H1 (cell line): ENCODE results near the gene BLOC1S3. TPM values are rescaled to one million over a fixed set of nuclear protein-coding genes. Genes with fewer than 3 reads are reported as not detected.
A peak's percentile ranks its signal among the peaks of the same experiment; 100 is the strongest.

Experiments
- BACH1 ChIP-seq: IDR thresholded peaks from 2 replicates; pipeline ENCODE4 v1.6.1; 2012; ENCODE audit warnings: low read length, improper control_type of control experiment
- BCL11A ChIP-seq, 2 experiments: IDR thresholded peaks; one replicate each; pipeline ENCODE4 v1.6.1; 2011; ENCODE audit warnings: low read depth in 2 of 2, low read length in 2 of 2, mild to moderate bottlenecking in 2 of 2
- CREB1 ChIP-seq: IDR thresholded peaks from 2 replicates; pipeline ENCODE4 v1.6.1; 2012; ENCODE audit warnings: inconsistent platforms
- E2F6 ChIP-seq: IDR thresholded peaks from 2 replicates; pipeline ENCODE4 v1.6.1; 2012; ENCODE audit warnings: inconsistent platforms
- EGR1 ChIP-seq: IDR thresholded peaks from 2 replicates; pipeline ENCODE4 v1.6.1; 2011; ENCODE audit warnings: low read depth, low read length, borderline replicate concordance
- HDAC6 ChIP-seq: IDR thresholded peaks from one replicate; pipeline ENCODE4 v1.7.1; 2012; ENCODE audit warnings: low read depth, mild to moderate bottlenecking, inconsistent platforms, low read length, moderate library complexity
- KDM4A ChIP-seq: IDR thresholded peaks from one replicate; pipeline ENCODE4 v1.7.1; 2012; ENCODE audit warnings: low read depth, mild to moderate bottlenecking, moderate library complexity, low read length, inconsistent platforms; ENCODE audit not compliant: severe bottlenecking
- KDM5A ChIP-seq: fragments of 200-600 bp; IDR thresholded peaks from 2 replicates; pipeline ENCODE4 v1.7.1; 2012; ENCODE audit warnings: mild to moderate bottlenecking, low read length, inconsistent platforms, mixed read lengths
- MAFK ChIP-seq: IDR thresholded peaks from 2 replicates; pipeline ENCODE4 v1.6.1; 2012; ENCODE audit warnings: low read depth, mild to moderate bottlenecking, improper control_type of control experiment, low read length
- MAX ChIP-seq: IDR thresholded peaks from 2 replicates; pipeline ENCODE4 v1.6.1; 2012; ENCODE audit warnings: inconsistent platforms
- NANOG ChIP-seq: IDR thresholded peaks from 2 replicates; pipeline ENCODE4 v1.6.1; 2011; ENCODE audit warnings: low read length, low read depth, mild to moderate bottlenecking, inconsistent platforms; ENCODE audit not compliant: insufficient read depth, poor library complexity, severe bottlenecking
- PHF8 ChIP-seq: fragments of 200-600 bp; sonication (generic); conservative IDR thresholded peaks from 2 replicates; pipeline ENCODE4 v1.7.1; 2012; ENCODE audit warnings: low read depth, mild to moderate bottlenecking, inconsistent platforms, low read length, moderate library complexity
- POLR2A ChIP-seq, 2 experiments: IDR thresholded peaks; 1 replicate in 1 of 2; 2 replicates in 1 of 2; pipeline ENCODE4 v1.6.1; 2011; ENCODE audit warnings: low read depth in 2 of 2, low read length in 2 of 2, mild to moderate bottlenecking in 2 of 2; ENCODE audit errors: control extremely low read depth in 1 of 2
- RFX5 ChIP-seq: IDR thresholded peaks from 2 replicates; pipeline ENCODE4 v1.6.1; 2011; ENCODE audit warnings: low read depth, low read length, improper control_type of control experiment, borderline replicate concordance
- RXRA ChIP-seq: IDR thresholded peaks from 2 replicates; pipeline ENCODE4 v1.6.1; 2011; ENCODE audit warnings: low read depth, mild to moderate bottlenecking, low read length, moderate library complexity; ENCODE audit not compliant: insufficient read depth
- SIRT6 ChIP-seq: IDR thresholded peaks from one replicate; pipeline ENCODE4 v1.7.1; 2012; ENCODE audit warnings: low read length, inconsistent platforms
- SIX5 ChIP-seq: IDR thresholded peaks from 2 replicates; pipeline ENCODE4 v1.6.1; 2011; ENCODE audit warnings: mild to moderate bottlenecking, low read depth, low read length
- TBP ChIP-seq: IDR thresholded peaks from 2 replicates; pipeline ENCODE4 v1.6.1; 2011; ENCODE audit warnings: low read depth, low read length, improper control_type of control experiment
- TEAD4 ChIP-seq: IDR thresholded peaks from 2 replicates; pipeline ENCODE4 v1.6.1; 2012; ENCODE audit warnings: low read depth, low read length, inconsistent platforms, mixed read lengths
- USF2 ChIP-seq: IDR thresholded peaks from 2 replicates; pipeline ENCODE4 v1.6.1; 2011; ENCODE audit warnings: low read length, improper control_type of control experiment
- polyA plus RNA-seq, 7 experiments: library from polyadenylated mRNA; depleted of rRNA in 3 of 7; stranded (reverse) in 5 of 7; unstranded in 2 of 7; fragments of >200 nt in 5 of 7; fragments of 200-250 nt in 2 of 7; gene quantifications; 1 replicate in 5 of 7; 2 replicates in 1 of 7; 4 replicates in 1 of 7; pipeline versions ENCODE4 v1.2.1 to v1.2.3, GENCODE V29; 2011 to 2013; ENCODE audit warnings: missing spikeins in 2 of 7, mixed read lengths in 2 of 7
- total RNA-seq: library from RNA; stranded (reverse); fragmentation: NEBNext Ultra II Directional; extraction: Animal tissue kit (Norgen Biotek cat#: 25700); gene quantifications from 2 replicates; pipeline ENCODE4 v1.2.1, GENCODE V29; 2021

The BLOC1S3 gene
- total and polyA plus RNA-seq, 2 of the 8 experiments (the other 6 are each of a cell fraction or from before 2014, with no cell fraction given), result 6.0 to 6.1 TPM

GRCh38 chr19:45178262-45179071 is at the start of gene BLOC1S3 (continued):
- TF ChIP-seq MAX, result peak; percentile 94
- peak; percentile 95 for TF ChIP-seq RFX5
- TF ChIP-seq KDM4A, result no peak
- TF ChIP-seq NANOG, result no peak
- TF ChIP-seq USF2, result peak; percentile 86
- peak; percentile 6 for TF ChIP-seq E2F6
- TF ChIP-seq CREB1, result peak; percentile 89
- no peak for TF ChIP-seq HDAC6
- TF ChIP-seq TEAD4, result no peak
- no peak for TF ChIP-seq BACH1
- no peak for TF ChIP-seq SIX5
- TF ChIP-seq POLR2A (IDR thresholded peaks at IDR 0.05; ENCODE audit: control extremely low read depth in 1 of 2, low read depth in 2 of 2, low read length in 2 of 2), result no peak
- no peak for TF ChIP-seq MAFK
- TF ChIP-seq SIRT6, result no peak
- TF ChIP-seq KDM5A, result 0 out of 2 replicates have a peak, but pooled peaks have one; percentile 23
- TF ChIP-seq BCL11A (IDR thresholded peaks at IDR 0.05; ENCODE audit: low read depth in 2 of 2, low read length in 2 of 2), result no peak
- TF ChIP-seq TBP, result no peak
- peak; percentile 19; the same call in 1 of the 2 replicates for TF ChIP-seq EGR1
- peak; percentile 50 for TF ChIP-seq PHF8
- no peak for TF ChIP-seq RXRA
